ENCODE measurements around the gene NR2F1. TPM values are rescaled to one million over a fixed set of nuclear protein-coding genes. Genes with fewer than 3 reads are reported as not detected.

NR2F1 gene
- total RNA-seq, 1 experiment from 2014 or later = 88.4 TPM

DNA sequence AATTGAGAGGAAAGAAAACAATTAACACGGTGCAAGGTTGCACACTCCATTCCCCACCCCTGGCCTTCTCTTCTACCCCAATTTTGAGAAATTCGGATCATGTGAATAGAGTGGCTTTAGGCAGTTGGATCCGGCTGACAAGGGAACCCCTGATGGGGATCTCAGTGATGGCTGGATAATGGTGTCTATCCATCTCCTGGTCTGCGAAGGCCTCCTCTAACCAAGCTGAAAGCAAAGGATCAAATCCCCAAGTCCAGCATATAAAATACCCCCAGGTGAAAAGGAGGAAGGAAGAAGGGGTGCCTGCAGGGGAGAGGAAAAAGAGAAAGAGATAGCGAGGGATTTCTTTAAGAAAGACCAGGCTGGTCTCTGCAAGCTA lies 16.0 kb downstream of the NR2F1 start:
- Histone ChIP-seq H3K4me3 (ENCODE audit: low read length) (no peak overlapping the region), H3K4me1 (ENCODE audit: insufficient read depth, low read length) (peaks cover 19% of the 10 kb centered on the region), H3K27me3 (ENCODE audit: low read length) (no peaks in the 10 kb centered on the region), H3K36me3 (ENCODE audit: low read depth, low read length) (peaks cover 9% of the 10 kb centered on the region), H3K79me2 (ENCODE audit: low read length) (no peaks in the 10 kb centered on the region), H3K4me2 (ENCODE audit: low read length) (no peak overlapping the region), H3K27ac (ENCODE audit: low read length) (no peak overlapping the region), H3F3A (ENCODE audit: low read length, unreplicated experiment) (no peaks in the 10 kb centered on the region), H2AFZ (ENCODE audit: low read length) (no peak overlapping the region), H3K9ac (ENCODE audit: low read length) (no peak overlapping the region), H4K20me1 (ENCODE audit: low read length) (no peaks in the 10 kb centered on the region), H3K9me2 (replicated peaks; ENCODE audit: low read length) (no peaks in the 10 kb centered on the region), H3K9me3 (ENCODE audit: low read length) (no peaks in the 10 kb centered on the region)
- no peak for ATAC-seq
- no peak for DNase-seq
- ChIA-PET POLR2A (ENCODE audit: unreplicated experiment) (no interaction called here), CTCF (no interaction called here)
- TF ChIP-seq, protein P1, sequence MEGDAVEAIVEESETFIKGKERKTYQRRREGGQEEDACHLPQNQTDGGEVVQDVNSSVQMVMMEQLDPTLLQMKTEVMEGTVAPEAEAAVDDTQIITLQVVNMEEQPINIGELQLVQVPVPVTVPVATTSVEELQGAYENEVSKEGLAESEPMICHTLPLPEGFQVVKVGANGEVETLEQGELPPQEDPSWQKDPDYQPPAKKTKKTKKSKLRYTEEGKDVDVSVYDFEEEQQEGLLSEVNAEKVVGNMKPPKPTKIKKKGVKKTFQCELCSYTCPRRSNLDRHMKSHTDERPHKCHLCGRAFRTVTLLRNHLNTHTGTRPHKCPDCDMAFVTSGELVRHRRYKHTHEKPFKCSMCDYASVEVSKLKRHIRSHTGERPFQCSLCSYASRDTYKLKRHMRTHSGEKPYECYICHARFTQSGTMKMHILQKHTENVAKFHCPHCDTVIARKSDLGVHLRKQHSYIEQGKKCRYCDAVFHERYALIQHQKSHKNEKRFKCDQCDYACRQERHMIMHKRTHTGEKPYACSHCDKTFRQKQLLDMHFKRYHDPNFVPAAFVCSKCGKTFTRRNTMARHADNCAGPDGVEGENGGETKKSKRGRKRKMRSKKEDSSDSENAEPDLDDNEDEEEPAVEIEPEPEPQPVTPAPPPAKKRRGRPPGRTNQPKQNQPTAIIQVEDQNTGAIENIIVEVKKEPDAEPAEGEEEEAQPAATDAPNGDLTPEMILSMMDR (conservative IDR thresholded peaks at IDR 0.05; ENCODE audit: low read depth, low read length) = no peak
- TF ChIP-seq EZH2 (IDR thresholded peaks at IDR 0.05; ENCODE audit: low read length, unreplicated experiment) (no peak), EZH2phosphoT487 (IDR thresholded peaks at IDR 0.05; ENCODE audit: borderline replicate concordance, low read length) (no peak)
- no TSS peak for BruUV-seq (replicated peaks)
- intact Hi-C loops (cut with micrococcal nuclease) = no loop called here

DNA sequence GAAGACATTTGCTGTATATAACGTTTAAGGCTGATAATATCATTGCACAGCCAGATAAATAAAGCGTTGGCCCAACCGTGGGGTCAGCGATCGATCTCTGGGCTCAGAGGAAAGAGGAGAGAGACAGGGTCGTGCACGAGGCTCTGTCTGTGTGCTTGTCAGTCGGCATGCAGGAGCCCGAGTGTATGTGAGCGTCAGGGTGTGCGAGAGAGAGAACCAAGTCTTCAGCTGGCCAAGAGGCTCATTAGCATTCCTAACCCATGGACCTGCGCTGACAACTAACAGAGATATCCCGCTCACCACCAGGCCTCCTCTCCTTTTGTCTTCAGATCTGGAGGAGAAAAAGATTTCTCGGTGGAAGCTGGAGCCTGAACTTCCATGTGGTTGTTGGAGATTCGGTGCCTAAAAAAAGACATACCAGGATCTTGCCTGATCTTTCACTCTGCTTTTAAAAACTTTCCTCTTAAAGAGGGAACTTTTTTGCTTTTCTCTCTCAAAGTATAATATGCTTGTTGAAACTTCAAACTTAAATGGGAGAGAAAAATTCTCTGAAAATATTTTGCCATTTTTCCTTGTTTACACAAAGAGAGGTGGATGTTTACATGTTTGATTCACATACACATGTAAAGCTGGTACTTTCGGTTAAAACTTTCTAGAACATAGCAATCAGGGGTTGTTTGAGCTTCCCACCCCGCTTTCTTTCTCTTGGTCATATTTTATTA lies 16.5 kb downstream of the NR2F1 start:
- ChIA-PET CTCF (no interaction called here), POLR2A (ENCODE audit: unreplicated experiment) (no interaction called here)
- no peak for ATAC-seq

More for the DNA sequence above, 16.5 kb downstream of the NR2F1 start:
- Histone ChIP-seq H3F3A (ENCODE audit: low read length, unreplicated experiment) (no peaks in the 10 kb centered on the region), H4K20me1 (ENCODE audit: low read length) (no peaks in the 10 kb centered on the region), H3K9me3 (ENCODE audit: low read length) (no peaks in the 10 kb centered on the region), H3K4me2 (ENCODE audit: low read length) (no peak overlapping the region), H3K4me1 (ENCODE audit: insufficient read depth, low read length) (peaks cover 19% of the 10 kb centered on the region), H3K36me3 (ENCODE audit: low read depth, low read length) (peaks cover 4% of the 10 kb centered on the region), H3K9me2 (replicated peaks; ENCODE audit: low read length) (no peaks in the 10 kb centered on the region), H3K79me2 (ENCODE audit: low read length) (no peaks in the 10 kb centered on the region), H3K4me3 (ENCODE audit: low read length) (no peak overlapping the region), H3K27ac (ENCODE audit: low read length) (no peak overlapping the region), H3K9ac (ENCODE audit: low read length) (no peak overlapping the region), H2AFZ (ENCODE audit: low read length) (no peak overlapping the region), H3K27me3 (ENCODE audit: low read length) (no peaks in the 10 kb centered on the region)
- no TSS peak for BruUV-seq (replicated peaks)
- TF ChIP-seq EZH2 (IDR thresholded peaks at IDR 0.05; ENCODE audit: low read length, unreplicated experiment) (no peak), EZH2phosphoT487 (IDR thresholded peaks at IDR 0.05; ENCODE audit: borderline replicate concordance, low read length) (no peak)
- TF ChIP-seq, protein P1 (conservative IDR thresholded peaks at IDR 0.05; ENCODE audit: low read depth, low read length) = no peak
- intact Hi-C loops (cut with micrococcal nuclease) = no loop called here
- no peak for DNase-seq
